Neural progenitor cell (in vitro differentiated cells): ENCODE results near the gene TMPRSS9. TPM values are rescaled to one million over a fixed set of nuclear protein-coding genes. Genes with fewer than 3 reads are reported as not detected.

ENCODE experiments used
- DNase-seq: peaks from one replicate; pipeline ENCODE4 v3.0.0-alpha.2; 2016; ENCODE audit warnings: low spot score
- H2AFZ ChIP-seq: fragments of 200-600 bp; sonication (generic); replicated peaks from 2 replicates; pipeline ENCODE4 v1.6.1; 2016; ENCODE audit warnings: antibody characterized with exemption
- H3F3A ChIP-seq: fragments of 200-600 bp; sonication (generic); 2 replicates; pipeline ENCODE4 v1.6.1; 2016; ENCODE audit warnings: antibody characterized with exemption, low read depth
- H3K27ac ChIP-seq: fragments of 200-600 bp; sonication (generic); 2 replicates; pipeline ENCODE4 v1.5.1; 2016; ENCODE audit warnings: mild to moderate bottlenecking
- H3K27me3 ChIP-seq: fragments of 200-600 bp; sonication (generic); 2 replicates; pipeline ENCODE4 v1.6.1; 2016; ENCODE audit warnings: mild to moderate bottlenecking, moderate library complexity
- H3K36me3 ChIP-seq: fragments of 200-600 bp; sonication (generic); 2 replicates; pipeline ENCODE4 v1.5.1; 2016
- H3K4me1 ChIP-seq: fragments of 200-600 bp; sonication (generic); 2 replicates; pipeline ENCODE4 v1.6.1; 2016; ENCODE audit warnings: mixed run types
- H3K4me2 ChIP-seq: fragments of 200-600 bp; sonication (generic); 2 replicates; pipeline ENCODE4 v1.6.1; 2016
- H3K4me3 ChIP-seq: fragments of 200-600 bp; sonication (generic); 2 replicates; pipeline ENCODE4 v1.5.1; 2016
- H3K79me2 ChIP-seq: fragments of 200-600 bp; sonication (generic); 2 replicates; pipeline ENCODE4 v1.6.1; 2016; ENCODE audit warnings: low read depth
- H3K9ac ChIP-seq: fragments of 200-600 bp; sonication (generic); 2 replicates; pipeline ENCODE4 v1.6.1; 2016
- H3K9me3 ChIP-seq: fragments of 200-600 bp; sonication (generic); 2 replicates; pipeline ENCODE4 v1.5.1; 2016; ENCODE audit warnings: low read depth
- H4K20me1 ChIP-seq: fragments of 200-600 bp; sonication (generic); 2 replicates; pipeline ENCODE4 v1.6.1; 2016; ENCODE audit warnings: low read depth
- H3K27ac Mint-ChIP-seq: 3 replicates; pipeline ENCODE4 v1.8.0; 2021; ENCODE audit warnings: mixed read lengths
- H3K27me3 Mint-ChIP-seq: 2 replicates; pipeline ENCODE4 v1.8.0; 2022; ENCODE audit warnings: low read depth, mild to moderate bottlenecking, inconsistent platforms, moderate library complexity, mixed read lengths; ENCODE audit not compliant: insufficient read depth
- H3K36me3 Mint-ChIP-seq: 3 replicates; pipeline ENCODE4 v1.8.0; 2021; ENCODE audit warnings: mixed read lengths
- H3K4me1 Mint-ChIP-seq: 3 replicates; pipeline ENCODE4 v1.8.0; 2021; ENCODE audit warnings: mixed read lengths
- H3K4me3 Mint-ChIP-seq: 3 replicates; pipeline ENCODE4 v1.8.0; 2021; ENCODE audit warnings: mild to moderate bottlenecking, moderate library complexity, mixed read lengths
- H3K9me3 Mint-ChIP-seq: 3 replicates; pipeline ENCODE4 v1.8.0; 2020; ENCODE audit warnings: mixed read lengths
- EZH2 ChIP-seq: fragments of 200-600 bp; sonication (generic); IDR thresholded peaks from 2 replicates; pipeline ENCODE4 v1.6.1; 2017; ENCODE audit warnings: antibody characterized with exemption, mild to moderate bottlenecking, moderate library complexity
- EZH2phosphoT487 ChIP-seq: fragments of 200-600 bp; sonication (generic); IDR thresholded peaks from 2 replicates; pipeline ENCODE4 v1.6.1; 2017; ENCODE audit warnings: antibody characterized with exemption
- total RNA-seq: library from RNA; depleted of rRNA; stranded (reverse); fragments of >200 nt; gene quantifications from 2 replicates; pipeline ENCODE4 v1.2.3, GENCODE V29; 2015; ENCODE audit warnings: low replicate concordance
- TF ChIP-seq, protein P1 (sequence below): fragments of 200-600 bp; sonication (generic); IDR thresholded peaks from 2 replicates; pipeline ENCODE4 v1.5.1; 2017; ENCODE audit warnings: antibody characterized with exemption, mild to moderate bottlenecking

TMPRSS9 gene
- total RNA-seq, 1 donor from 2014 or later = not detected

DNA sequence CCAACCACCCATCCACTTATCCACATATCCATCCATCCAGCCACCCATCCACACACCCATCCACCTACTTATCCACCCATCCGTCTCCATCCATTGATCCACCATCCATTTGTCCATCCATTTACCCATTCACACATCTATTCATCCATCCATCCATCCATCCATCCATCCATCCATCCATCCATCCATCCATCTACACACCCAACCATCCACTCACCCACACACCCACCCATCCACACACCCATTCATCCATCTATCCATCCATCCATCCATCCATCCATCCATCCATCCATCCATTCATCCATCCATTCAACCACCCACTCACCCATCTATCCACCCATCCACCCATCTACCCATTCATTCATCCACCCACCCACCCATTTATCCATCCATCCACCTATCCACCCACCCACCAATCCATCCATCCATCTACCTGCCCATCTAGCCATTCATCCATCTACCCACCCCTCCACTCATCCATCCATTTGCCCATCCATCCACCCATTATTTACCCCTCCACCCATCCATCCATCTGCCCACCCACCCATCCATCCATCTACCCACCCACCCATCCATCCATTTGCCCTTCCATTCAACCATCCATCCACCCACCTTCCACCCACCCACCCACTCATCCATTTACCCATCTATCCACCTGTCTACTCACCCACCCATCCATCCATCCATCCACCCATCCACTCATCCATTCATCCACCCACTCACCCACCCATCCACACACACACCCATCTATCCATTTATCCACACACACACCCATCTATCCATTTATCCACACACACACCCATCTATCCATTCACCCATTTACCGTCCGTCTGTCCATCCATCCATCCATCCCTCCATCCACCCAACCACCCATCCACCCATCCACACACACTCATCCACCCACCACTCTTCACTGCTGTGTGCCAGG is 2.5 kb upstream of the TMPRSS9 start:
- Histone ChIP-seq H3F3A (peaks cover 17% of the 10 kb centered on the region), H3K4me2 (no peak overlapping the region), H4K20me1 (no peaks in the 10 kb centered on the region), H3K79me2 (no peaks in the 10 kb centered on the region), H3K9ac (no peak overlapping the region), H3K27me3 (peaks cover 41% of the 10 kb centered on the region), H3K4me1 (peaks cover 4% of the 10 kb centered on the region), H3K36me3 (no peaks in the 10 kb centered on the region), H3K27ac (no peak overlapping the region), H3K4me3 (no peak overlapping the region), H2AFZ (no peak overlapping the region), H3K9me3 (no peaks in the 10 kb centered on the region)
- TF ChIP-seq EZH2phosphoT487 (no peak), EZH2 (no peak)
- TF ChIP-seq, protein P1, sequence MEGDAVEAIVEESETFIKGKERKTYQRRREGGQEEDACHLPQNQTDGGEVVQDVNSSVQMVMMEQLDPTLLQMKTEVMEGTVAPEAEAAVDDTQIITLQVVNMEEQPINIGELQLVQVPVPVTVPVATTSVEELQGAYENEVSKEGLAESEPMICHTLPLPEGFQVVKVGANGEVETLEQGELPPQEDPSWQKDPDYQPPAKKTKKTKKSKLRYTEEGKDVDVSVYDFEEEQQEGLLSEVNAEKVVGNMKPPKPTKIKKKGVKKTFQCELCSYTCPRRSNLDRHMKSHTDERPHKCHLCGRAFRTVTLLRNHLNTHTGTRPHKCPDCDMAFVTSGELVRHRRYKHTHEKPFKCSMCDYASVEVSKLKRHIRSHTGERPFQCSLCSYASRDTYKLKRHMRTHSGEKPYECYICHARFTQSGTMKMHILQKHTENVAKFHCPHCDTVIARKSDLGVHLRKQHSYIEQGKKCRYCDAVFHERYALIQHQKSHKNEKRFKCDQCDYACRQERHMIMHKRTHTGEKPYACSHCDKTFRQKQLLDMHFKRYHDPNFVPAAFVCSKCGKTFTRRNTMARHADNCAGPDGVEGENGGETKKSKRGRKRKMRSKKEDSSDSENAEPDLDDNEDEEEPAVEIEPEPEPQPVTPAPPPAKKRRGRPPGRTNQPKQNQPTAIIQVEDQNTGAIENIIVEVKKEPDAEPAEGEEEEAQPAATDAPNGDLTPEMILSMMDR = no peak
- Mint-ChIP-seq H3K4me1 (peaks cover 4% of the 10 kb centered on the region), H3K9me3 (no peaks in the 10 kb centered on the region), H3K36me3 (no peaks in the 10 kb centered on the region), H3K27ac (no peak overlapping the region), H3K4me3 (no peak overlapping the region), H3K27me3 (peaks cover 16% of the 10 kb centered on the region)
- DNase-seq = no peak

DNA sequence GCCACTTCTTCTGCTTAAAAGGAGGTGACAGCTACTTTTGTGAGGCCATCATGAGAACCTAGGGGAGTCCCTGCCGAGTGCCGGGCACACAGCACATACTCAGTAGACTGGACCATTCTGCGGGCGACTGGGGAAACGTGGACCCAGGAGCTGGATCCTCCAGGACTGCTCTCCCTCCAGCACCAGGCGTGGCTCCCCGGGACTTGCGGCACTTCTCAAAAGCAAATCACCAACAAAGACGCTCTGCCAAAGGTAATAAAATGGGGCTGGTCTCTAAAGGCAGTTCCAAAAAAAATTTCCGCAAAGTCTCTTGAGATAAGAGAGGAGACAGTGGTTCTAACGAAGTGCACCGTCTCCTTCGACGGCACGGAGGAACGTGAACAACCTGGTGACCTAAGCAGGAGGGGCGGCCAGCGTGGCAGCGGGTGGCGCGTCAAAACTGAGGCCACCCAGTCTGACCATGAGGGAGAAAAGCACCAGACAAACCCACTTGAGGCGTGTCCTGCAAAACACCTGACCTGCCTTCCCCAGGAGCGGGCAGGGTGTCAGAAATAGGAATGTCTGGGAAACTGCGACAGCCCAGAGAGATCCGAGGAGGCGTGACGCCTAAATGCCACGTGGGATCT is 1.4 kb upstream of the TMPRSS9 start:
- no peaks in the 10 kb centered on the region for H3K9me3 Mint-ChIP-seq
- no peaks in the 10 kb centered on the region for H3K79me2 ChIP-seq
- peaks cover 17% of the 10 kb centered on the region for H3F3A ChIP-seq
- peaks cover 16% of the 10 kb centered on the region for H3K27me3 Mint-ChIP-seq
- H3K9ac ChIP-seq = no peak overlapping the region
- H3K27me3 ChIP-seq = peaks cover 42% of the 10 kb centered on the region
- no peak for DNase-seq
- H3K4me3 Mint-ChIP-seq = no peak overlapping the region
- H3K9me3 ChIP-seq = no peaks in the 10 kb centered on the region
- no peaks in the 10 kb centered on the region for H3K36me3 Mint-ChIP-seq
- no peak overlapping the region for H3K4me3 ChIP-seq
- H3K27ac Mint-ChIP-seq = no peak overlapping the region
- no peaks in the 10 kb centered on the region for H4K20me1 ChIP-seq
- no peak overlapping the region for H2AFZ ChIP-seq
- no peak overlapping the region for H3K27ac ChIP-seq
- H3K4me1 ChIP-seq = peaks cover 4% of the 10 kb centered on the region
- H3K4me1 Mint-ChIP-seq = peaks cover 4% of the 10 kb centered on the region
- no peak overlapping the region for H3K4me2 ChIP-seq
- TF ChIP-seq EZH2phosphoT487 (no peak), EZH2 (no peak)
- TF ChIP-seq, protein P1 = no peak
- no peaks in the 10 kb centered on the region for H3K36me3 ChIP-seq

- peaks cover 7% of the 10 kb centered on the region for H3K4me1 Mint-ChIP-seq
These were observed 768 bp downstream of the TMPRSS9 start for GRCh38 chr19:2360833-2361232.

More at GRCh38 chr19:2360833-2361232, 768 bp downstream of the TMPRSS9 start:
- H3K9me3 ChIP-seq = no peaks in the 10 kb centered on the region
- peak overlapping the region; percentile 67 for H3K4me3 Mint-ChIP-seq
- H3F3A ChIP-seq = peaks cover 13% of the 10 kb centered on the region
- no peaks in the 10 kb centered on the region for H3K36me3 Mint-ChIP-seq
- H3K27ac Mint-ChIP-seq = peak overlapping the region; percentile 55
- no peak overlapping the region for H3K9ac ChIP-seq
- H4K20me1 ChIP-seq = no peaks in the 10 kb centered on the region
- TF ChIP-seq, protein P1 = no peak
- TF ChIP-seq EZH2phosphoT487 = no peak
- TF ChIP-seq EZH2 = no peak
- no peaks in the 10 kb centered on the region for H3K36me3 ChIP-seq
- H3K27me3 ChIP-seq = peaks cover 42% of the 10 kb centered on the region
- DNase-seq = no peak
- no peak overlapping the region for H2AFZ ChIP-seq
- H3K4me1 ChIP-seq = peaks cover 4% of the 10 kb centered on the region
- no peaks in the 10 kb centered on the region for H3K79me2 ChIP-seq
- H3K4me2 ChIP-seq = no peak overlapping the region
- H3K27me3 Mint-ChIP-seq = peaks cover 15% of the 10 kb centered on the region
- H3K4me3 ChIP-seq = no peak overlapping the region
- H3K9me3 Mint-ChIP-seq = no peaks in the 10 kb centered on the region
- no peak overlapping the region for H3K27ac ChIP-seq
